Activated B cell treated with CpG ODN at 0.5 μM for 24 hours (primary cell): Measurements from ENCODE around the gene PTCSC3. TPM values are rescaled to one million over a fixed set of nuclear protein-coding genes. Genes with fewer than 3 reads are reported as not detected.

Experiments used
- ATAC-seq: fragments of 200-7000 bp; cut with Tn5 transposase; one replicate; pipeline ENCODE4 v1.10.0; 2021; ENCODE audit warnings: low read depth, mild to moderate bottlenecking, moderate library complexity
- CTCF ChIA-PET: fragments of 350-600 bp; sonication (Branson Sonifier 250); formaldehyde crosslinking; loops from one replicate; lab custom pipeline; 2021; ENCODE audit warnings: antibody characterized with exemption; lab: Charles Lee
- POLR2A ChIA-PET: fragments of 350-600 bp; sonication (Branson Sonifier 250); formaldehyde crosslinking; loops from one replicate; lab custom pipeline; 2021; ENCODE audit warnings: antibody characterized with exemption; lab: Charles Lee
- DNase-seq: peaks from one replicate; pipeline ENCODE4 v3.0.0; 2022
- H3K27ac Mint-ChIP-seq: one replicate; pipeline ENCODE4 v1.8.0; 2020; ENCODE audit warnings: mixed read lengths
- H3K27me3 Mint-ChIP-seq: one replicate; pipeline ENCODE4 v1.8.0; 2021; ENCODE audit warnings: mixed read lengths
- H3K36me3 Mint-ChIP-seq: one replicate; pipeline ENCODE4 v1.8.0; 2021; ENCODE audit warnings: low read depth, mixed read lengths
- H3K4me1 Mint-ChIP-seq: one replicate; pipeline ENCODE4 v1.8.0; 2021; ENCODE audit warnings: mixed read lengths
- H3K4me3 Mint-ChIP-seq: one replicate; pipeline ENCODE4 v1.8.0; 2020; ENCODE audit warnings: mild to moderate bottlenecking, mixed read lengths
- H3K9me3 Mint-ChIP-seq: one replicate; pipeline ENCODE4 v1.8.0; 2020; ENCODE audit warnings: mixed read lengths
- intact Hi-C: fragments of 100-400 bp; cut with micrococcal nuclease; formaldehyde crosslinking; loops from one replicate; pipeline ENCODE4 v1.15.1; 2024
- total RNA-seq: library from RNA; stranded (reverse); gene quantifications from 2 replicates; pipeline ENCODE4 v1.2.3, GENCODE V29; 2022
- TF ChIP-seq, protein P1 (sequence below): fragments of 200-600 bp; IDR thresholded peaks from one replicate; pipeline ENCODE4 v1.8.0; 2022; ENCODE audit warnings: antibody characterized with exemption, mild to moderate bottlenecking

The PTCSC3 gene
- total RNA-seq, 1 donor from 2014 or later, result not detected

GRCh38 chr14:36204461-36205073, 28.0 kb upstream of the PTCSC3 start:
- intact Hi-C loops, result no loop called here
- ChIA-PET CTCF (no interaction called here), POLR2A (no interaction called here)
- ATAC-seq, result no peak
- Mint-ChIP-seq H3K27me3 (no peaks in the 10 kb centered on the region), H3K27ac (no peak overlapping the region), H3K36me3 (no peaks in the 10 kb centered on the region), H3K4me1 (no peaks in the 10 kb centered on the region), H3K4me3 (no peak overlapping the region), H3K9me3 (peaks cover 5% of the 10 kb centered on the region)
- TF ChIP-seq, protein P1, sequence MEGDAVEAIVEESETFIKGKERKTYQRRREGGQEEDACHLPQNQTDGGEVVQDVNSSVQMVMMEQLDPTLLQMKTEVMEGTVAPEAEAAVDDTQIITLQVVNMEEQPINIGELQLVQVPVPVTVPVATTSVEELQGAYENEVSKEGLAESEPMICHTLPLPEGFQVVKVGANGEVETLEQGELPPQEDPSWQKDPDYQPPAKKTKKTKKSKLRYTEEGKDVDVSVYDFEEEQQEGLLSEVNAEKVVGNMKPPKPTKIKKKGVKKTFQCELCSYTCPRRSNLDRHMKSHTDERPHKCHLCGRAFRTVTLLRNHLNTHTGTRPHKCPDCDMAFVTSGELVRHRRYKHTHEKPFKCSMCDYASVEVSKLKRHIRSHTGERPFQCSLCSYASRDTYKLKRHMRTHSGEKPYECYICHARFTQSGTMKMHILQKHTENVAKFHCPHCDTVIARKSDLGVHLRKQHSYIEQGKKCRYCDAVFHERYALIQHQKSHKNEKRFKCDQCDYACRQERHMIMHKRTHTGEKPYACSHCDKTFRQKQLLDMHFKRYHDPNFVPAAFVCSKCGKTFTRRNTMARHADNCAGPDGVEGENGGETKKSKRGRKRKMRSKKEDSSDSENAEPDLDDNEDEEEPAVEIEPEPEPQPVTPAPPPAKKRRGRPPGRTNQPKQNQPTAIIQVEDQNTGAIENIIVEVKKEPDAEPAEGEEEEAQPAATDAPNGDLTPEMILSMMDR, result no peak
- DNase-seq, result no peak

DNA sequence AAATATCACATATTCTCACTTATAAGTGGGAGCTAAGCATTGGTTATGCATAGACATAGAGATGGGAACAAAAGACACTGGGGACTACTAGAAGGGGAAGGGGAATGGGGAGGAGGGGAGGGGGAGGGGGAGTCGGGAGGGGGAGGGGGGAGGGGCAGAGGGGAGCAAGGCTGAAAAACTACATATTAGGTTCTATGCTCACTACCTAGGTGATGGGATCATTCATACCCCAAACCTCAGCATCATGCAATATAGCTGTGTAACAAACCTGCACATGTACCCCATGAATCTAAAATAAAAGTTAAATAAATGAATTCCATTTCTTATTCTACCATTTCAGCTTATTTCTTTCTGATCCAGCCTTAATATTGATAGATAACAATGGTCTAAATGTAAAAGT, 21.9 kb upstream of the PTCSC3 start:
- ChIA-PET POLR2A (no interaction called here), CTCF (no interaction called here)
- no peaks in the 10 kb centered on the region for H3K4me1 Mint-ChIP-seq
- peaks cover 4% of the 10 kb centered on the region for H3K9me3 Mint-ChIP-seq
- DNase-seq, result no peak
- peaks cover 2% of the 10 kb centered on the region for H3K27me3 Mint-ChIP-seq
- H3K4me3 Mint-ChIP-seq, result no peak overlapping the region
- H3K27ac Mint-ChIP-seq, result no peak overlapping the region
- H3K36me3 Mint-ChIP-seq, result no peaks in the 10 kb centered on the region
- no peak for ATAC-seq
- TF ChIP-seq, protein P1, result no peak
- intact Hi-C loops, result no loop called here

DNA sequence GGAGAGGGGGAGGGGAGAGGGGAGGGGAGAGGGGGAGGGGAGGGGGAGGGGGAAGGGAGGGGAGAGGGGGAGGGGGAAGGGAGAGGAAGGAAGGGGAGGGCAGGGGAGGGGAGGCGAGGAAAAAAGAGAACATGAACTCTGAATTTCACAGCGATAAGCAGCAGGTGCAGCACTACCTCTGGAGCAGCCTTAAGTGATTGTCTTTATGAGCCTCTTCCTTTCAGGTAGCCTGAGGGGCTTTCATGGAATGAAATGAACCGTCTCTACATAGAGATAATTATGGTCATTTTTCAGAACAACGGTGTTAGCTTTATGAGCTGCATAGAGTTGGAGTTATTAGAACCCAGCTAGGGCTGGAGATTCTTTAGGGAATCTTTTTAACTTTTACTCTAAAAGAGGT, 18.1 kb upstream of the PTCSC3 start:
- TF ChIP-seq, protein P1, result no peak
- no peak for ATAC-seq
- no peaks in the 10 kb centered on the region for H3K36me3 Mint-ChIP-seq
- CTCF ChIA-PET, result no interaction called here
- intact Hi-C loops, result no loop called here
- H3K4me1 Mint-ChIP-seq, result no peaks in the 10 kb centered on the region
- H3K4me3 Mint-ChIP-seq, result no peak overlapping the region
- H3K27ac Mint-ChIP-seq, result no peak overlapping the region
- DNase-seq, result no peak
- H3K27me3 Mint-ChIP-seq, result peaks cover 2% of the 10 kb centered on the region
- POLR2A ChIA-PET, result no interaction called here
- no peaks in the 10 kb centered on the region for H3K9me3 Mint-ChIP-seq

GRCh38 chr14:36192530-36192929, 16.0 kb upstream of the PTCSC3 start:
- CTCF ChIA-PET, result no interaction called here
- Mint-ChIP-seq H3K9me3 (no peaks in the 10 kb centered on the region), H3K27ac (no peak overlapping the region), H3K4me1 (no peaks in the 10 kb centered on the region), H3K27me3 (peaks cover 2% of the 10 kb centered on the region), H3K4me3 (no peak overlapping the region), H3K36me3 (no peaks in the 10 kb centered on the region)
- TF ChIP-seq, protein P1, result no peak
- POLR2A ChIA-PET, result no interaction called here
- intact Hi-C loops, result no loop called here
- ATAC-seq, result no peak
- DNase-seq, result no peak

GRCh38 chr14:36183402-36183801, 6.9 kb upstream of the PTCSC3 start:
- Mint-ChIP-seq H3K4me3 (no peak overlapping the region), H3K27ac (no peak overlapping the region), H3K27me3 (no peaks in the 10 kb centered on the region), H3K36me3 (no peaks in the 10 kb centered on the region), H3K4me1 (no peaks in the 10 kb centered on the region), H3K9me3 (no peaks in the 10 kb centered on the region)
- no peak for DNase-seq
- intact Hi-C loops, result no loop called here
- no peak for ATAC-seq
- TF ChIP-seq, protein P1, result no peak
- POLR2A ChIA-PET, result no interaction called here
- CTCF ChIA-PET, result no interaction called here
